GM19455 (cell line): ENCODE results near the gene CTBP2.
"Not testable (repeated sequence)": the region's sequence is repeated elsewhere in the genome, so short reads cannot be mapped to it uniquely, and the experiment has no call there.

Source experiments
- ATAC-seq: cut with Tn5 transposase; IDR thresholded peaks from one replicate; pipeline ENCODE4 v1.9.1; 2021; ENCODE audit not compliant: unreplicated experiment

Gene CTBP2

GRCh38 chr10:125186431-125187170, 26.2 kb upstream of the CTBP2 start:
- no peak for ATAC-seq

- not testable (repeated sequence) for ATAC-seq
Measured at GRCh38 chr10:125179107-125179506, 18.7 kb upstream of the CTBP2 start.

- ATAC-seq: no peak
Measured at GRCh38 chr10:125177641-125178640, 17.6 kb upstream of the CTBP2 start.

GRCh38 chr10:125175807-125176206, 15.4 kb upstream of the CTBP2 start:
- ATAC-seq: no peak

GRCh38 chr10:125174360-125174759, 14.0 kb upstream of the CTBP2 start:
- no peak for ATAC-seq

- ATAC-seq: no peak
Measured at GRCh38 chr10:125172694-125173093, 12.3 kb upstream of the CTBP2 start.

- ATAC-seq: no peak
Measured at GRCh38 chr10:125171402-125172306, 11.3 kb upstream of the CTBP2 start.

- ATAC-seq: no peak
Measured at GRCh38 chr10:125169915-125170314, 9.6 kb upstream of the CTBP2 start.

- ATAC-seq: no peak
Measured at GRCh38 chr10:125169279-125169678, 8.9 kb upstream of the CTBP2 start.

- no peak for ATAC-seq
Measured at GRCh38 chr10:125166658-125167057, 6.3 kb upstream of the CTBP2 start.

- no peak for ATAC-seq
Measured at GRCh38 chr10:125165584-125166573, 5.5 kb upstream of the CTBP2 start.

GRCh38 chr10:125164421-125164820, 4.1 kb upstream of the CTBP2 start:
- no peak for ATAC-seq

GRCh38 chr10:125163803-125164202, 3.4 kb upstream of the CTBP2 start:
- no peak for ATAC-seq

- not testable (repeated sequence) for ATAC-seq
Measured at GRCh38 chr10:125163312-125163711, 2.9 kb upstream of the CTBP2 start.

- no peak for ATAC-seq
Measured at GRCh38 chr10:125162120-125162931, 2.0 kb upstream of the CTBP2 start.

- ATAC-seq: no peak
Measured at GRCh38 chr10:125161707-125162119, 1.4 kb upstream of the CTBP2 start.

GRCh38 chr10:125160856-125161706, 718 bp upstream of the CTBP2 start:
- ATAC-seq: no peak

- ATAC-seq: no peak
Measured at GRCh38 chr10:125159486-125159931, 854 bp downstream of the CTBP2 start.
